ENCODE data around the gene MAMSTR. TPM values are rescaled to one million over a fixed set of nuclear protein-coding genes. Genes with fewer than 3 reads are reported as not detected.

Gene MAMSTR
- total RNA-seq, 1 experiment from 2014 or later = 0.50 TPM

DNA sequence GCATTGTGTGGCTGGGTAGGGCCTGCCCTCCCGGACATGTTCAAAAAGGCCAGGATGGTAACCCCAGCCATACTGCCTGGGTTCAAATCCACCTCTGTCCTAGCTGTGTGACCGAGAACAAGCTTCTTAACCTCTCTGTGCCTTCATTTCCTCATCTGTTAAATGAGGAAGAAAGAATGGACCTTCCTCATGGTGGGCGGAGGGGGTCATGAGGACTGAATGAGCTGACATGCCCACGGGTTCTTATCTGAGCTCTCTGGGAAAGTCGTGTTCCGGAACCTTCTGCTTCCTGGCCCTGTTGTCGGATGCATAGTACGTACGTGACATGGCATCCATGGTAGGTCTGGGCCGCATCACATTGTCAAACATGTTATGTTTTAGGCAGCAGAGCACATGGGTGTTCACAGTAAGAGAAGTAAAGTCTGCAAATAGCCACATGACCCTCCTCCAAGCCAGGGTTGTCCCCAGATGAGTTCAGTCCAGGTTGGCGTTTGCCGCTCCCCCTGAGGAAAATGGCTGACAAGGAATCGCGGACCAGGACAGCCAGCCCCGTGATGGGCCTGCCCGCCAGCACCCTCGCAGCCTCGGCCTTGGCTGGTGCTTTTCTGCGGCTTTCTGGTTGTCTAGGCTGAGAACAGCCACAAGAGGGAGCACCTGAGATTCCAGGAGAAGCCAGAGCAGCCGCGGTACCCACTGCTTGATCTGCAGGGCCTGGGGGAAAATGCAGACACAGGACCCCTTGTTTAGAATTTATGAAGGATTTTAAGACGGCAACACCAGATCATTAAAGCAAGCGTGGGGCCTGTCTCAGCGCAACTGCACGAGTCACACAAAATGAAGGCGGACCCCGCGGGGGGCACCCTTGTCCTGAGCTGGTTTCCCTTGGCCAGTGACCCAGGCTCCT is 44.4 kb downstream of the MAMSTR start:
- DNase-seq (ENCODE audit: low read depth, low spot score) = peak; percentile 95
- in situ Hi-C loops (cut with HindIII; ENCODE audit: low pct_unique_long_range_greater_than_20kb, low sequenced_read_pairs) = no loop called here

DNA sequence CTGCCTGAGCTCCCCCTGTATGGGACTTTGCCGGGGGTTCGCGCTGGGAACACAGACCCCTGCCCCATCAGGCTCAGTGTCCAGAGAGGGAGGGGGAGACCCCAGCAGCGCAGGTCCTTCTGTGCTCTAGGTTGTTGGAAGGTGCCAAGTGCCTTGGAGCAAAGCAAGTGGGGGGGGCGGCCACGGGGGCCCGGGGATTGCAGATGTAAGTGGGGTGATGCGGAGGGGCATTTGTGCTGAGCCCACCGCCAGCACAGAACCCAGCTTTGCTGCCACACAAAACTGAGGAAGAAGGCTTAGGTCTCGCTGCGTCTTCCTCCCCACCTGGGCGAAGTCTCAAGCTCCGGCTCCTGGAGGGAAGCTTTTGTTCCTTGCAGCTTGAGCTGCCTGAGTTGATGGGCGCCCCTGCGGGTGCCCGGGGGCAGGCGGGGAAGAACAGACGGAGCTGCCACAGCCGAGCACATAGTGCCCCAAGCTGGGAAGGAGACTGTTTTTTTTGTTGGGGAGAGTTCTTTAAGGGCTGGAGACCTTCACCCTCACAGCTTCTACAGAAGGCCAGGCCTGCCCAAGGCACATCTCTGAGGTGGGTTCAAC is 45.2 kb downstream of the MAMSTR start:
- in situ Hi-C loops (cut with HindIII; ENCODE audit: low pct_unique_long_range_greater_than_20kb, low sequenced_read_pairs) = no loop called here
- no peak for DNase-seq (ENCODE audit: low read depth, low spot score)

DNA sequence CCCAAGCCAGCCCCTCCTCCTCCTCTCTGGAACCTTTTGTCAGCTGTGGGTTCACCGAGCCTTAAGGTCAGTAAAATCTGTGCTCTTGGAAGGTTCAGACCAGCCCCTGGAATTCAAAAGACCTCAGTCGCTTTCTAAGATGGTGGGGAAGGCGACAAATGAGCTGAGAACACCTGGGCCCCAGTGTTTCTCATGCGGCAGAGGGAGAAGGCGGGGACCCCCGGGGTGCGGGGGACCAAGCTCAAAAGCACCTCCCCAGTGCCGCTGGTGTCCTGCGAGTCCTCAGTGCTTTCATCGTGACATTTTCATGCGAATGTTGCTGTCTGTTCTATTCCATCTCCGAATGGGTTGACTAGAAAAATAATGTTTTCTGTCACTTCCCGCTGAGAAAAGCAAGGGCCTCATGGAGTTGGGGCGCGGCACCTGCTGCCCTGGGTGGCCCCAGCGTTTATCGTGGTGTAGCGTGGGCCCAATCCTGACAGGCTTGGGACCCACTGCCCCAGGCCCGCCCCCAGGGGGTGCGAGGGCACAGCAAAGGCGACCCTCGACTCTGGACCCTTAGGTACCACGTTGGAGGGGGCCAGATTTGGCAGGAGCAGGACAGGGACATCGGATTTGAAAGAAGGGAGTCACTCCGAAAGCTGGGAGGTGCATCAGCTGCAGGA is 46.0 kb downstream of the MAMSTR start:
- in situ Hi-C loops (cut with HindIII; ENCODE audit: low pct_unique_long_range_greater_than_20kb, low sequenced_read_pairs) = no loop called here
- DNase-seq (ENCODE audit: low read depth, low spot score) = no peak

DNA sequence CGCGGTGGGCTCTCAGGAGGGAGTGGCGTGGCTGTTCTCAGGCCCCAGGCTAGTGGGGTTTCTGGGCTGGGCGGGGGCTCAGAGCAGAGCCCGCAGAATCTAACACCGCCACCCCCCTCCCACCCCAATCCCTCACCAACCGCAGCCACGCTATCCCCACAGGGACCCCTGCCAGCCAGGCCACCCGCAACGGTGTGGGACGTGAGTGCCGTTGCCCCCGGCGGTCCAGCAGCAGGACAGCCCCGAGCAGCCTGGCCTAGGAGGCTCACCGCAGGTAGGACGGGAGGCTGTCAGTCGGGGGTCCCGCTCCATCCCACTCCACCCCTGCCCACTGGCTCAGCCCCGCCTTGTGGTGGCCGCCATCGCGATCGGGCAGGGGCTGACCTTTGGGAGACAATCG is 46.5 kb downstream of the MAMSTR start, which contains the start of gene NTN5:
Gene NTN5 (minus strand): TSS at position 24 of the 400 bp plus-strand sequence. CDS start 2,031 bp downstream, outside the sequence.
- in situ Hi-C loops (cut with HindIII; ENCODE audit: low pct_unique_long_range_greater_than_20kb, low sequenced_read_pairs) = no loop called here

DNA sequence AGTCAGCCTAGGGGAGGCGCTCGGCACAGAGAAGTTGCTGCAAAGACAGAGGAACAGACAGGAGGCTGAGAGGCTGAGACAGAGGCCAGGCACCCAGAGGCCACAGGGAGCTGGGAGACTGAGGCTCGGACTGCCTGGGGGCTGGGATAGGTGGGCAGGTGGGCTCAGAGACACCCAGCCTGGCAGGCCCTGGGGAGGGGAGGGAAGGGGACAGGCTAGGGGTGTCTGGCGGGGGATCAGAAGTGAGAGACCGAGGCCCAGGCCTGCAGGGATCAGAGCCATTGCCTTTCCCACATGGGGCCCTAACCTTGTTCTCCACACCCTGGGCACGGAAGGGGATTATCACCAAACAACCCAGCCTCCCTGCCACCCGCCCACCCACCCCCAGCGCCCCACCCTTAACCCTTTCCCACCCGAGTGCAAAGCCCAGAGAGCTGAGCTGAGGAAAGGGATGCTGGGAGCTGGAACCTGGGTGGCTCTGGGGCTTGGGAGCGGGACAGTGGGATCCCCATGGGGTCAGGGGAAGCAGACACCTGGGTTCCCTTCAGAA is 48.0 kb downstream of the MAMSTR start:
- no peak for DNase-seq (ENCODE audit: low read depth, low spot score)
- in situ Hi-C loops (cut with HindIII; ENCODE audit: low pct_unique_long_range_greater_than_20kb, low sequenced_read_pairs) = no loop called here

More for the DNA sequence above, 46.5 kb downstream of the MAMSTR start, which contains the start of gene NTN5:
- DNase-seq (ENCODE audit: low read depth, low spot score) = no peak

DNA sequence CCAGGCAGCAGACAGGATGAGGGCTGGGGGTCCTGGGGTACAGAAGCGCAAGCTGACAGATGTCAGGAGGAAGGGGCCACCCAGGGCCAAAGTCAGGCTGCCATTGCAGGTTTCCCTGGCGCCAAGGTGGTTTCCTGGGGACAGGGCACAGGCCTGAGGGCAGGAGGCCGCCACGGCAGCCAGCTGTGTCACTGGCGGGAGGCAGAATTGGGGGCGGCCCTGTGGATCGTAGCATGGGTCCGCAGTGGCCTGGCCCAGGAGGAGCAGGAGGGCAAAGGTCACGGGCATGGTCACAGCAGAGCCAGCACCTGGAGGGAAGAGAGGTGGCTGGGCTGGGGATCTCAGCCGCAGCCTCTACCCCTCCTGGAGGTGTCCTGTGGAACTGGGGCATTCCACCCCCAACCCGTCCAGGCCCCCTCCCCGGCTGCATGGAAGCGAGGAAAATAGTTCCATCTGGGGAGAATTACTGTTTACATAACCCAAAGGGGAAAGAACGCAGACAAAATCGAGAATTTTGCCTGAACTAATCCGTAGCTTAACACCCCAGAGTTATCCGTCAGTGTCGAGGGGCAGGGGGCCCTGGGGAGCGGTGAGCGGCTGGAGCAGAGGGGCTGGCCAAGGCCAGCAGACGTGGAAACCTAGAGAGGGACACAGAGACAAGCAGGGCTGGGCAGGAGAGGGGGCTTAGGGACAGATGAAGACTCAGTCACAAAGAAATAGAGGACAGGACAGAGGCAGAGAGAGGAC is 48.7 kb downstream of the MAMSTR start:
- in situ Hi-C loops (cut with HindIII; ENCODE audit: low pct_unique_long_range_greater_than_20kb, low sequenced_read_pairs) = no loop called here
- no peak for DNase-seq (ENCODE audit: low read depth, low spot score)

DNA sequence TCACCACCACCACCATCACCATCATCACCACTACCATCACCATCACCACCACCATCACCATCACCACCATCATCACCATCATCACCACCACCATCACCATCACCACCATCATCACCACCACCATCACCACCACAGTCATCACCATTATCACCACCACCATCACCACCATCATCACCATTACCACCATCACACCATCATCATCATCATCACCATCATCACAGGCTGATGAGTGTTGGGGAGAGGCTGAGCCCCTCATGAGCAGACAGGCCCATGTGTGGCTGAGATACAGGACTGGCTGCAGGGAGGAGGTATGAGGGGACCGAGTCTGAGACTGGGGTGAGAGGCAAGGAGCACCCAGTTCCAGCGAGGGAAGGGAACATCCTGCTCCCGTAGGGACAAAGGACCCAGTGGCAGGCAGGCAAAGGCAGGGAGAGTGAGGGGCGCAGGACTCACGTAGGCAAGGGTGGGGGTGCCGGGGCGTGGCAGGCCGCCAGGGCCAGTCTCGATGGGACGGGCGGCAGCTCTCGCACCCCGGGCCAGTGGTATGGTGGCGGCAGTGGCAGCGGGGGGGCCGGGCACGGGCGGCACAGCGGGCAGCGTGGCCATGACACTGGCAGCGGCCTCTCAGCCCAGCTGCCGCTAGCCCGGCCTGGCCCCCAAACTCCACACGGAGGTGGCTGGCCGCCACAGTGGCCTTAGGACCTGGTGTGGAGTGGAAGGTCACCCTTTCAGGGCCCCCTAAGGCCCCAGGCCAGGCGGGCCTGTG is 49.4 kb downstream of the MAMSTR start:
- DNase-seq (ENCODE audit: low read depth, low spot score) = no peak
- in situ Hi-C loops (cut with HindIII; ENCODE audit: low pct_unique_long_range_greater_than_20kb, low sequenced_read_pairs) = no loop called here

DNA sequence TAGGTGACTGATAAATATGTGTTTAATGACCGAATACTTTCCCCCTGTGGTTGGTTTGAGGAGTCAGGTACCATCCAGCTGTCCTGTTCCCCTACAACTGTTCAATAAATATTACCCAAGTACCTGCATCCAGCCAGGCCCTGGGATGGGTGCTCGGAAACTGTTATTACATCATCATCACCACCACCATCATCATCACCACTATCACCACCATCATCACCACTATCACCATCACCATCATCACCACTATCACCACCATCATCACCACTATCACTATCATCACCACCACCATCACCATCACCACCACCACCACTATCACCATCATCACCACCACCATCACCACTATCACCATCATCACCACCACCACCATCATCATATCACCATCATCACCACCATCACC is 50.8 kb downstream of the MAMSTR start:
- in situ Hi-C loops (cut with HindIII; ENCODE audit: low pct_unique_long_range_greater_than_20kb, low sequenced_read_pairs) = no loop called here

DNA sequence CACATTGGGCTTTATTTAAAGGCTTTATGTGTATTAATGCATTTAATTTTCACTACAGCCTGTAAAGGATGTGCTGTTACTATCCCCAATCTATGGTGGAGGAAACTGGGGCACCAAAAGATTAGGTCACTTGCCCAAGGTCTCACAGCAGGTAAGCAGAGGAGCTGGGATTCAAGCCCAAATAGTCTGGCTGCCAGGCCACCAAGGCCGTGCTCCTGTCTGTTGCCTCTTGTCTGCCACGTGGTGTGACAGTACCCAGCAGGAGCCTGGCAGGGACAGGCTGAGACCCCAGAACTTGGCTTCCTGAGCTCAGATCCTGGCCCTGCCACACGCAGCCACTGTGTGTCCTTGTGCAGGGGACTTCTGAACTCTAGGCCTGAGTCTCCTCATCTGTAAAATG is 51.2 kb downstream of the MAMSTR start:
- no peak for DNase-seq (ENCODE audit: low read depth, low spot score)
- in situ Hi-C loops (cut with HindIII; ENCODE audit: low pct_unique_long_range_greater_than_20kb, low sequenced_read_pairs) = no loop called here

More for the DNA sequence above, 50.8 kb downstream of the MAMSTR start:
- no peak for DNase-seq (ENCODE audit: low read depth, low spot score)

DNA sequence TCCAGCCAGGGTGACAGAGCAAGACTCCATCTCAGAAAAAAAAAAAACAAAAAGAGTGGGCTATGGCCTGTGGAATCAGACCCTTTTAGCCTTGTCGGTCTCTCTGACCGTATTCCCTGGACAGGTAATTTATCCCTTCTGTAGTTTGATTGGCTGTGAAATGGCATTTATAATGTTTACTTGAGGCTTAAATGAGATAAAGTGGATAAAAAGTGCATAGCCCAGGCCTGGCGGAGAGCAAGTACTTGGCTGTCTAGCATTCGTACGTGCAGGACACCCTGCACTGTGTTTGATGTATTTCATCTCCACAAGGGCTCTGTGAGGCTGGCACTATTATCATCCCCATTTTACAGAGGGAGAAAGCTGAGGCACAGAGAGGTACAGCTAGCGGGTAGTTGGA is 53.7 kb downstream of the MAMSTR start:
- in situ Hi-C loops (cut with HindIII; ENCODE audit: low pct_unique_long_range_greater_than_20kb, low sequenced_read_pairs) = no loop called here
- no peak for DNase-seq (ENCODE audit: low read depth, low spot score)

DNA sequence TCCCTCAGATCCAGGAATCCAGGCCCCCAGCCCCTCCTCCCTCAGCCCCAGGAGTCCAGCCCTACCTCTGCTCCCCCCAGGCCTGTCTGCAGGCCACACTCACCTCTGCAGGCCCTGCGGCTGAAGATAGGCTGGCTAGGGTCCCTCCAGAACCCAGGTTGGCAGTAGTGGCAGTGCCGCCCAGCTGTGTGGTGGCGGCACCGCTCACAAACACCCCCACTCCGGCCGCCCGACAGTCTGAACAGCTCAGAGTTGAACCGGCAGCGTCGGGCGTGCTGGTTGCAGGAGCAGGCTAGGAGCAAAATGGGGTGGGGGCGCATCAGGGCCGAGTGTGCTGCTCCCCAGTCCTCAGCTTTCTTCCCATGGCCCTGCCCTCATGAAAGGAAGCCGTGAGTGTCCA is 55.0 kb downstream of the MAMSTR start:
- in situ Hi-C loops (cut with HindIII; ENCODE audit: low pct_unique_long_range_greater_than_20kb, low sequenced_read_pairs) = no loop called here
- DNase-seq (ENCODE audit: low read depth, low spot score) = no peak

DNA sequence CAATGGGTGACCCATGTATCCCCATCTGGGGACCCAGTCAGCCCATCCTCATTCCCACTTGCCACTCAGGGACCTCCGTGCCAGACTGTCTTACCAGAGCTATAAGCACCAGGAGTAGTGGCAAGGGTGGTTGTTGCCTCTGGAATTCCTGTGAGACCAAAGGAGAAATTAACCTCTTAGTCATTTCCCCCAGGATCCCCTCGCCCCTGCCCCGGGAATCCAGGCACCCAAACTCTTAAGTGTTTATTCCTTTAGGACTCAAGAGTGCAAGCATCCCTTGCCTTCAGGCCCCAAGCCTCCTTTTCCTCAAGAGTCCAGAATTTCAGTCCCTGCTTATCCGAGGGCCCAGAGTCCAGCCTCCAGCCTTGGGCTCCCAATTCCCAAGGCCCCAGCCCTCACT is 55.9 kb downstream of the MAMSTR start:
- in situ Hi-C loops (cut with HindIII; ENCODE audit: low pct_unique_long_range_greater_than_20kb, low sequenced_read_pairs) = no loop called here
- no peak for DNase-seq (ENCODE audit: low read depth, low spot score)

Other genes with a start within 250 kb of the MAMSTR start
- not detected in 2 replicates for gene LMTK3, start 207.9 kb downstream of the MAMSTR start, total RNA-seq (2014; rRNA removed; shearing (Covaris generic))
- gene SULT2B1, start 167.6 kb downstream of the MAMSTR start, total RNA-seq (2014; rRNA removed; shearing (Covaris generic)) = 0.27 and 0.34 TPM in 2 replicates
- not detected in 2 replicates for gene SPACA4, start 113.0 kb downstream of the MAMSTR start, total RNA-seq (2014; rRNA removed; shearing (Covaris generic))
- gene FAM83E, start 104.6 kb downstream of the MAMSTR start, total RNA-seq (2014; rRNA removed; shearing (Covaris generic)) = 0.34 TPM in 1 of 2 replicates, not detected in the other
- gene RPL18, start 100.5 kb downstream of the MAMSTR start, total RNA-seq (2014; rRNA removed; shearing (Covaris generic)) = 1,626 and 1,782 TPM in 2 replicates
- gene SPHK2, start 100.2 kb downstream of the MAMSTR start, total RNA-seq (2014; rRNA removed; shearing (Covaris generic)) = 4.8 and 7.3 TPM in 2 replicates
- 19.9 and 21.3 TPM in 2 replicates for gene DBP, start 82.3 kb downstream of the MAMSTR start, total RNA-seq (2014; rRNA removed; shearing (Covaris generic))
- 5.1 and 7.1 TPM in 2 replicates for gene CA11, start 73.5 kb downstream of the MAMSTR start, total RNA-seq (2014; rRNA removed; shearing (Covaris generic))
- gene NTN5, start 46.7 kb downstream of the MAMSTR start, total RNA-seq (2014; rRNA removed; shearing (Covaris generic)) = 0.05 TPM in 1 of 2 replicates, not detected in the other
- gene FUT2, start 23.8 kb downstream of the MAMSTR start, total RNA-seq (2014; rRNA removed; shearing (Covaris generic)) = not detected in 2 replicates
- gene RASIP1, start 20.9 kb upstream of the MAMSTR start, total RNA-seq (2014; rRNA removed; shearing (Covaris generic)) = 0.71 and 1.2 TPM in 2 replicates
- not detected in 2 replicates for gene IZUMO1, start 27.2 kb upstream of the MAMSTR start, total RNA-seq (2014; rRNA removed; shearing (Covaris generic))
- gene FUT1, start 32.9 kb upstream of the MAMSTR start, total RNA-seq (2014; rRNA removed; shearing (Covaris generic)) = 0.11 and 0.16 TPM in 2 replicates
- gene FGF21, start 35.8 kb upstream of the MAMSTR start, total RNA-seq (2014; rRNA removed; shearing (Covaris generic)) = not detected in 2 replicates
- gene BCAT2, start 91.3 kb upstream of the MAMSTR start, total RNA-seq (2014; rRNA removed; shearing (Covaris generic)) = 12.5 and 14.4 TPM in 2 replicates
- 53.9 and 58.9 TPM in 2 replicates for gene HSD17B14, start 116.8 kb upstream of the MAMSTR start, total RNA-seq (2014; rRNA removed; shearing (Covaris generic))
- 3.0 and 3.1 TPM in 2 replicates for gene PLEKHA4, start 148.9 kb upstream of the MAMSTR start, total RNA-seq (2014; rRNA removed; shearing (Covaris generic))
- gene PPP1R15A, start 152.7 kb upstream of the MAMSTR start, total RNA-seq (2014; rRNA removed; shearing (Covaris generic)) = 26.3 and 30.2 TPM in 2 replicates
- gene TULP2, start 179.0 kb upstream of the MAMSTR start, total RNA-seq (2014; rRNA removed; shearing (Covaris generic)) = not detected in 2 replicates
- gene NUCB1, start 180.6 kb upstream of the MAMSTR start, total RNA-seq (2014; rRNA removed; shearing (Covaris generic)) = 164 and 168 TPM in 2 replicates
- gene DHDH, start 214.0 kb upstream of the MAMSTR start, total RNA-seq (2014; rRNA removed; shearing (Covaris generic)) = 0.24 and 0.45 TPM in 2 replicates
- 90.3 and 108 TPM in 2 replicates for gene BAX, start 235.2 kb upstream of the MAMSTR start, total RNA-seq (2014; rRNA removed; shearing (Covaris generic))
- 1,840 and 1,902 TPM in 2 replicates for gene FTL, start 245.6 kb upstream of the MAMSTR start, total RNA-seq (2014; rRNA removed; shearing (Covaris generic))